Measurements from ENCODE around the gene NXPH3. TPM values are rescaled to one million over a fixed set of nuclear protein-coding genes. Genes with fewer than 3 reads are reported as not detected.

NXPH3 gene
- total RNA-seq, 2 donors from 2014 or later: 4.7 to 15.5 TPM

GRCh38 chr17:49616601-49617131 is 41.0 kb downstream of the NXPH3 start:
- Histone ChIP-seq H3K36me3 (peaks cover 3 to 15% of the 10 kb centered on the region in 2 donors), H3K27ac (peak overlapping the region in 1 of 2 donors; percentile 56), H3K4me3 (no peak overlapping the region), H3K27me3 (replicated peaks; ENCODE audit: insufficient read depth) (no peaks in the 10 kb centered on the region), H3K4me1 (replicated peaks) (peaks cover 7% of the 10 kb centered on the region), H3K9me3 (no peaks in the 10 kb centered on the region)
- intact Hi-C loops (cut with DNase I): loop anchor here (5.0 kb wide), 1 partner anchor 39 kb away; the partner anchor contains the start of gene NXPH3
- TF ChIP-seq CTCF (IDR thresholded peaks at IDR 0.05) (no peak), POLR2AphosphoS5 (IDR thresholded peaks at IDR 0.05) (peak; percentile 13), POLR2A (IDR thresholded peaks at IDR 0.05) (no peak)
- no peak for DNase-seq (ENCODE audit: low spot score)
- WGBS: 15% methylated on average over 10 of the region's 10 CpGs

- intact Hi-C loops (cut with DNase I): loop anchor here (5.0 kb wide), 1 partner anchor 41 kb away; the partner anchor contains the start of gene NXPH3
- no peak for TF ChIP-seq CTCF (IDR thresholded peaks at IDR 0.05)
- WGBS: 70% methylated on average over 3 of the region's 3 CpGs
- no peak overlapping the region for H3K4me3 ChIP-seq
- peaks cover 7% of the 10 kb centered on the region for H3K4me1 ChIP-seq (replicated peaks)
- DNase-seq (ENCODE audit: low spot score): no peak
- no peaks in the 10 kb centered on the region for H3K9me3 ChIP-seq
- H3K36me3 ChIP-seq: peaks cover 3 to 16% of the 10 kb centered on the region in 2 donors
- no peaks in the 10 kb centered on the region for H3K27me3 ChIP-seq (replicated peaks; ENCODE audit: insufficient read depth)
- H3K27ac ChIP-seq: no peak overlapping the region
Observed at GRCh38 chr17:49618028-49618611, 42.4 kb downstream of the NXPH3 start.

GRCh38 chr17:49621420-49621819 is 45.7 kb downstream of the NXPH3 start:
- Histone ChIP-seq H3K27ac (peak overlapping the region in 1 of 2 donors; percentile 42), H3K27me3 (replicated peaks; ENCODE audit: insufficient read depth) (no peaks in the 10 kb centered on the region), H3K9me3 (no peaks in the 10 kb centered on the region), H3K36me3 (peaks cover 3 to 16% of the 10 kb centered on the region in 2 donors), H3K4me3 (no peak overlapping the region), H3K4me1 (replicated peaks) (peaks cover 7% of the 10 kb centered on the region)
- intact Hi-C loops (cut with DNase I): no loop called here
- TF ChIP-seq POLR2A (IDR thresholded peaks at IDR 0.05): no peak
- TF ChIP-seq POLR2AphosphoS5 (IDR thresholded peaks at IDR 0.05): no peak
- DNase-seq (ENCODE audit: low spot score): no peak

- Histone ChIP-seq H3K4me3 (no peak overlapping the region), H3K27me3 (replicated peaks; ENCODE audit: insufficient read depth) (no peaks in the 10 kb centered on the region), H3K36me3 (peaks cover 3 to 16% of the 10 kb centered on the region in 2 donors), H3K27ac (peak overlapping the region in 1 of 2 donors; percentile 42), H3K9me3 (no peaks in the 10 kb centered on the region), H3K4me1 (replicated peaks) (peaks cover under 1% of the 10 kb centered on the region)
- TF ChIP-seq CTCF (IDR thresholded peaks at IDR 0.05): no peak
- no peak for TF ChIP-seq POLR2AphosphoS5 (IDR thresholded peaks at IDR 0.05)
- no peak for TF ChIP-seq POLR2A (IDR thresholded peaks at IDR 0.05)
- DNase-seq (ENCODE audit: low spot score): no peak
- intact Hi-C loops (cut with DNase I): no loop called here
- WGBS: 57% methylated on average over 2 of the region's 2 CpGs
Observed at GRCh38 chr17:49621946-49622529, 46.4 kb downstream of the NXPH3 start.

GRCh38 chr17:49624896-49625295 is 49.2 kb downstream of the NXPH3 start:
- Histone ChIP-seq H3K27ac (no peak overlapping the region), H3K4me1 (replicated peaks) (peaks cover 2% of the 10 kb centered on the region)

More at GRCh38 chr17:49624896-49625295, 49.2 kb downstream of the NXPH3 start:
- Histone ChIP-seq H3K27me3 (replicated peaks; ENCODE audit: insufficient read depth) (no peaks in the 10 kb centered on the region), H3K4me3 (no peak overlapping the region), H3K9me3 (no peaks in the 10 kb centered on the region), H3K36me3 (peaks cover 3 to 7% of the 10 kb centered on the region in 2 donors)
- intact Hi-C loops (cut with DNase I): no loop called here
- no peak for DNase-seq (ENCODE audit: low spot score)
- 53% methylated on average over 3 of the region's 3 CpGs for WGBS
- TF ChIP-seq POLR2AphosphoS5 (IDR thresholded peaks at IDR 0.05) (no peak), POLR2A (IDR thresholded peaks at IDR 0.05) (no peak)

Data from prostate gland (tissue), 2 donors.